Inflammatory macrophage treated with lipopolysaccharide for 4 hours (primary cell): Measurements from ENCODE around the gene ACAP3.
A peak's percentile ranks its signal among the peaks of the same experiment; 100 is the strongest.
"Not testable (repeated sequence)": the region's sequence is repeated elsewhere in the genome, so short reads cannot be mapped to it uniquely, and the experiment has no call there.

Experiments
- DNase-seq: peaks from one replicate; pipeline ENCODE4 v3.0.0-alpha.2; 2020

The ACAP3 gene

GRCh38 chr1:1260843-1261560 is 46.7 kb downstream of the ACAP3 start:
- DNase-seq, result no peak

GRCh38 chr1:1259951-1260600 is 47.7 kb downstream of the ACAP3 start:
- peak; percentile 30 for DNase-seq

- DNase-seq, result no peak
Observed at GRCh38 chr1:1259540-1259939, 48.2 kb downstream of the ACAP3 start.

GRCh38 chr1:1259119-1259488 is 48.6 kb downstream of the ACAP3 start:
- no peak for DNase-seq

DNA sequence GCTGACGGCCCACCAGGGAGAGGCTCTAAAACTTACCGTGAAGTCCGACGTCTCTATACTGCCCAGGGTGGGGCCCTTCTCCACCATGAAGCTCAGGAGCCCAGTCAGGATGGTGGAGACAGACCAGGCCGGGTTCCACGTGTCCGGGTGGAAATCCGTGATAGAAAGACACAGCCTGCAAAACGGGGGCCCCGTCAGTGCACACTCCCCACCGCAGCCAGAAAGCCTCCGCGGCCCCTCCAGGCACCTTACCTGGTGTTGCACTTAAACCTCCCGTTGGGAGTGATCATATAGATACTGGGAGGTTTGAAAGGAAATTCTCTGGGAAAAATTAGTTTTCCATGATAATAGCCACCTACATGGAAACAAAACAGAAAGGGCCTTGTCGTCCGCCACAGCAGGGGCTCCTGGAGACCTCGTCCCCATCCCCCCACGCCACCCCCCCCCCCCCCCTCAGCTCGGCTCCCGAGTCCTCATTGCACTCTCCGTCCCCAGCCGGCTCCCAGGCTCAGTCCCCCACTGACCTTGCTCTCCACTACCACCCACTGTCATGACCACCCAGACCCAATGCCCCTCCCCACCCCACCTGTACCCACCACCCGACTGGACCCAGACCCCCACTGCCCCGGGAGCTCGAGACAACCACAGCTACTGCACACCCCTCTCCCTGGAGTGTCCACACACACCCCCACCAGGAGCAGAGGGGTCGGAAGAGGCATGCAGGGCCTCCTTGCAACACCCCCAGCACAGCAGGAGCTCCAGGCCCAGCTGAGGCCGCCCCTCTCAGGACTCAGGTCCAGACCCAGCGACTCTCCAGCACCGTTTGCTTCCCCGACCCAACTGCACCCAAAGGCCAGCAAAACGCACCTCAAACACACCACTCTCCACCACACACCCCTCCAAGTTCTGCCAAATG is 50.5 kb downstream of the ACAP3 start:
- no peak for DNase-seq

- no peak for DNase-seq
Observed at GRCh38 chr1:1255611-1256010, 52.1 kb downstream of the ACAP3 start.

- DNase-seq, result no peak
Observed at GRCh38 chr1:1255078-1255477, 52.7 kb downstream of the ACAP3 start.

DNA sequence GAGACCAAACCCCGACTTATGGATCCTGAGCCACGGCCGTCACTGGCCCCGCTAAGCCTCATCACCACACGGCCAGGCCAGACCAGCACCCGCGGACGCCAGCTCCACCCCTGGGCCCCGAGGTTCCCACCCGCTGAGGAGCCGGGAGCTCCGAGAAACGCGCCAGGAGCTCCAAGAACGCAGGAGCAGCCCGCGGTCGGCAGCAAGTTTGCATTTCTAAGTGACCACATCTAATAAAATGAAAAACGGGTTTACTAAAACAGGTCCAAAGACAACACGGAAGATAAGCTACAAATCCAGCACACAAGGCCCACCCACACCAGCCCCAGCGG is 53.1 kb downstream of the ACAP3 start:
- DNase-seq, result no peak

- DNase-seq, result no peak
Observed at GRCh38 chr1:1253972-1254666, 53.6 kb downstream of the ACAP3 start.

DNA sequence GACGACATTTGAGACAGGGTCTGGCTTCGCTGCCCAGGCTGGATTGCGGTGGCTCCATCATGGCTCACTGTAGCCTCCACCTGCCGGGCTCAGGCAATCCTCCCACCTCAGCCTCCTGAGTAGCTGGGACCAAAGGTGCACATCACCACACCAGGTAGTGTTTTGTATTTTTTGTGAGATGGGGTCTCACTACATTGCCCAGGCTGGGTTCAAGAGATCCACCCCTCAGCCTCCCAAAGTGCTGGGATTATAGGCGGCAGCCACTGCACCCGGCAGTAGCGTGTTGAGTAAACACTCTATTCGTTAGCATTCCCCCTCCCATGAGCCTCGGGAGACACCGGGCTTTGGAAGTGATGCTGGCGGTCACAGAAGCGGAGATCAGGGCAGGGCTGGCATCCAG is 54.4 kb downstream of the ACAP3 start:
- DNase-seq, result no peak

- DNase-seq, result no peak
Observed at GRCh38 chr1:1250786-1251284, 56.9 kb downstream of the ACAP3 start.

- DNase-seq, result not testable (repeated sequence)
Observed at GRCh38 chr1:1248009-1248913, 59.5 kb downstream of the ACAP3 start.

DNA sequence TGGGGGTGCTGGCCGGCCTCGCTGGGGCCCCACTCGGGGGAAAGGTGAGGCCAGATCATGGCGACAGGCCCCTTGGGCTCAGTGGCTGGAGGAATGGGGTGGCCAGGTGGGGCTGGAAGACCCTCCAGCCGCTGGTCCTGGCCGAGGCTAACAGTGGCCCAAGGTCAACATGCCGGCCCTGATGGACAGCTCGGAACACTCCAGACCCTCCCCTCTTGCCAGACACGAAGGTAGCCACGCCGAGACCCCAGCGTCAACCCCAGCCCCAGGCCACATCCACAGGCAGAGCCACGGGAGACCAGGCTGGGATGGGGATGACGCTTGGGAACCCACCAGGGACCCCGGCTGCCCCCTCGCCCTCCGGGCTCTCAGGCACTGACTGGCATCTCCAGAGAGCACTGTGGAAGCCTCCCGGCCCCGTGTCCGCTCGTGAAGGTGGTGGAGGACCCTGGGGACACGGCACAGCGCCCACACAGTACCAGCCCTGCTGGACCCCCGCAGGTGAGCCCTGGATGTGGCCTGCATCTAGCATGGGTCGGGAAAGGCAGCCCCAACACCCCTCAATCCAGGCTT is 60.3 kb downstream of the ACAP3 start:
- DNase-seq, result no peak

GRCh38 chr1:1246577-1247340 is 61.0 kb downstream of the ACAP3 start, which contains the start of gene C1QTNF12:
Gene C1QTNF12 (minus strand): TSS chr1:1246722. CDS start chr1:1246690, 32 bp downstream.
- DNase-seq, result no peak

- DNase-seq, result no peak
Observed at GRCh38 chr1:1245817-1246576, 61.7 kb downstream of the ACAP3 start.

DNA sequence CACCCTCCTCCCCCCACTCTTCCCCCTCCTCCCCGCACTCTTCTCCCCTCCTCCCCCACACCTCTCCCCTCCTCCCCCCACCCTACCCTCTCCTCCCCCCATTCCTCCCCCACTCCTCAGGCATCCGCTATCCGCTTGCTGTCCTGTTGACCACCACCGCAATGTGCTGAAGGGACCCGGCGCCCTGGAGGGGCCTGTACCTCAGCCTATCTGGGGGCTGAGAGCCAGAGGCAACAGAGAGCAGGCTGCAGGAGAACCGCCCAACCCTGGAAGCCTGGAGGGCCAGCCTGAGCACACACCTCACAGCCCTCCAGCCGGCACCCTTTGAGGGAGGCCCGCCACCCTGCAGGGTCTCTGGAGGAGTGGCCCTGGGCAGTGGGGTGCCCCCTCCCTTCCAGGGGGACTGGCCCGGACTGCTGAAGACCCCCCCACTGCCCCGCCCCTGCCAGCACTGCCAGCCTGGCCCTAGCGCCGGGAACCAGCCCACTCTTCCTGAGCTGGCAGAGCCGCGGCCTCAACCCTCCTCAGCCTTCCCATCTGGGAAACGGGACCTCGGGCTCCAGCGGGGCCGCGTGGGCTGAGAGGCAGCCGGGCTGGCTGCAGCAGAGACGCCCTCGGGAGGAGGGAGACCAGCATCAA is 62.4 kb downstream of the ACAP3 start:
- DNase-seq, result no peak

GRCh38 chr1:1244192-1244811 is 63.4 kb downstream of the ACAP3 start:
- DNase-seq, result no peak

GRCh38 chr1:1243807-1244191 is 63.9 kb downstream of the ACAP3 start:
- DNase-seq, result no peak

DNA sequence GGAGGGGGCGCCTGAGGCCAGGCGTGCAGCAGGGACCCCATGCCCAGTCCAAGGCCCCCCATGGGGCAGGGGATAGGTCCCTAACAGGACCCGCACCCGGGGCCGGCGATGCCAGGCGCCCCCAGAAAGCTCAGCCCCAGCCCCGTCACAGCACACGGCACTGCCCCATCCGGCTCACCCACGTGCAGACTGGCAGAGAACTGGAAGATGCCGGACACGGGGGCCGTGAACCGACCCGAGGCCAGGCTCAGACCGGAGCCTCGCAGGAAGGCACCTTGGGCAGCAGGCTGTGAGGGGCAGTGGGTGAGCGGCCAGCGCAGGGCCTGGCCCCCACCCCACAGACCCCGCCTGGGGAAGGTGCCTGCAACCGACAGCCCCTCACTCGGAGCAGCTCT is 64.5 kb downstream of the ACAP3 start:
- DNase-seq, result no peak
